GM19395 (cell line): ENCODE data around the gene NVL.

ENCODE experiments used
- ATAC-seq: cut with Tn5 transposase; IDR thresholded peaks from one replicate; pipeline ENCODE4 v1.9.1; 2021; ENCODE audit warnings: mild to moderate bottlenecking, moderate library complexity; ENCODE audit not compliant: unreplicated experiment

NVL gene

GRCh38 chr1:224201383-224201782 is 128.6 kb downstream of the NVL start:
- ATAC-seq: no peak

DNA sequence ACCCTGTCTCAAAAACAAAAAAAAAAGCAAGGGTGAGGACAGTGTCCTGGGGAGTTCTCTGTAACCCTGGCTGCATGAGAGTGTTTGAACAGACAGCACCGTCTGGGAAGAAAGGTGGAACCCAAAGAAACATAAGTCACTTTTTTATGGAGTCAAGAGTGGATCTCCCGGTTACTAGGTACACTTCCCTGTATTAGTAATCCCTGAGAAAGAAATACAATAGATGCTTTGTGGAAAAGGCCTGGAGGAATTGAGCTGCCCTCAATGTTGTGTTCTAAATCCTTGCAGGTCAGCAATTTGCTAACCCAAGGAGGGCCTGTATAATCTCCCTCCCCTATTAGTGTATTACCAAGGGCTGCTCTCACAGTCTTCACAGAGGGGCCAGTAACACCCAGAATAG is 130.3 kb downstream of the NVL start:
- no peak for ATAC-seq

DNA sequence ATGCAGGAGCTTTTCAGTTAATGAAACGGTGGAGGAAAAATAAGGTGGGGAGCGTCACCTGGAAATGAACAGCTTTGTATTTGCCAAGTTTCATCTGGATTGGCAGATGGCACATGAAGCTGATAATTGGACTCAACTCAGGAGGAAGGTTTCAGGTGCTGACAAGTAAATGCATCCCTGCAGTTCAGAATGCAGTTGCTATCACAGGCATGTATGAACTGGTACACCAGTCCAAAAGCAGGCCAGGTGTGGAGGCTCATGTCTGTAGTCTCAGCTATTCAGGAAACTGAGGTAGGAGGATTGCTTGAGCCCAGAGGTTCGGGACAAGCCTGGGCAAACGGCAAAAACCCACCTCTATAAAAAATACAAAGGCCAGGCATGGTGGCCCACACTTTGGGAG is 131.4 kb downstream of the NVL start:
- ATAC-seq: no peak

DNA sequence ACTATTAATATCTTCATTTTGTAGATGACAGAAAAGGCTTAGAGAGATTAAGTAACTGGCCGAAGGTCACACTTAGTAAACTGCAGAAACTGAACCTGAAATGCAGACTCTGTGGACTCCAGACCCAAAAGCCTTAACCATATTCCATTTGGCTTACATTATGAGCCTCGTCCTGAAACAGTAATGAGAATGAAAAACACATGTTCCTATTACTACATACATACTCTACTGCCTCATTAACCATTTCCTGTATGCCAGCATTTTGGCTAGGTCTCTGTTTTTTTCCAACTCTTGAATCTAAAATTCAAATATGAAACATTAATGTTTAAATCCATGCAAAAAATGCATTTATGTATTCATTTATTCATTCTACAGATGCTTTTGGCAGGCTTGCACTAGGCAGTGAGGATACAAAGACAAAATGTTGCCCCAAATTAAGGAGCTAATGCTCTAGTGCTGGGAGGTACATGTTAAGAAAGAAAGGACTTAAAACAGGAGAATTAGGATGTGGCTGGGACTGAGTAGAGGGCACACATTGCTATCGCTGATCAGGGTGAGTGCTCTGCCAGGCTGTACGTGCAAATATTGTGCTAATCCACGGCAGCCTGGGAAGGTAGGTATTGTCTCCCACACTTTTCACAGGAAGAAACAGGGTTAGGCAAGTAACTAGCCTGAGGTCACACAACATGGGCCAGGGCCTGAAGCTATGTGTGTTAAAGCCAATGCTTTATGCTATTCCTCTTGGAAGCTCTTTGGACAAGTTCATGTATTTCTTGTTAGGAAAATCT is 133.0 kb downstream of the NVL start:
- no peak for ATAC-seq

- ATAC-seq: no peak
Measured at GRCh38 chr1:224193319-224193966, 136.5 kb downstream of the NVL start.

GRCh38 chr1:224192082-224192788 is 137.7 kb downstream of the NVL start:
- no peak for ATAC-seq

DNA sequence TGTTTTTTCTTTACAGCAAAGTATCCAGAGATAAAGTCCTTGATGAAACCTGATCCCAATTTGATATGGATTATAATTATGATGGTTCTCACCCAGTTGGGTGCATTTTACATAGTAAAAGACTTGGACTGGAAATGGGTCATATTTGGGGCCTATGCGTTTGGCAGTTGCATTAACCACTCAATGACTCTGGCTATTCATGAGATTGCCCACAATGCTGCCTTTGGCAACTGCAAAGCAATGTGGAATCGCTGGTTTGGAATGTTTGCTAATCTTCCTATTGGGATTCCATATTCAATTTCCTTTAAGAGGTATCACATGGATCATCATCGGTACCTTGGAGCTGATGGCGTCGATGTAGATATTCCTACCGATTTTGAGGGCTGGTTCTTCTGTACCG is 140.4 kb downstream of the NVL start:
- no peak for ATAC-seq

- ATAC-seq: no peak
Measured at GRCh38 chr1:224188286-224188685, 141.7 kb downstream of the NVL start.

DNA sequence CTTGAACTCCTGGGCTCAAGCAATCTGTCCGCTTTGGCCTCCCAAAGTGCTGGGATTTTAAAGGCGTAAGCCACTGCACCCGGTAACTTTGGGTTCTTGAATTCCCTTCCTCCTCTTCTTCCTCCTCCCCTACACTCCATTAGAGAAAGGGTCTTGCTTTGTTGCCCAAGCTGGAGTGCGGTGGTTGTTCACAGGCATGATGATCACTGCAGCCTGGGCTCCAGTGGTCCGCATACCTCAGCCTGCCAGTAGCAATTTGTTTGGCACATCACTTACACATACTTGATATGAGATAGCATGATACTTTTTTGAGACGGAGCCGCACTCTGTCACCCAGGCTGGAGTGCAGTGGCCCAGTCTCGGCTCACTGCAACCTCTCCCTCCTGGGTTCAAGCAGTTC is 144.8 kb downstream of the NVL start:
- no peak for ATAC-seq

DNA sequence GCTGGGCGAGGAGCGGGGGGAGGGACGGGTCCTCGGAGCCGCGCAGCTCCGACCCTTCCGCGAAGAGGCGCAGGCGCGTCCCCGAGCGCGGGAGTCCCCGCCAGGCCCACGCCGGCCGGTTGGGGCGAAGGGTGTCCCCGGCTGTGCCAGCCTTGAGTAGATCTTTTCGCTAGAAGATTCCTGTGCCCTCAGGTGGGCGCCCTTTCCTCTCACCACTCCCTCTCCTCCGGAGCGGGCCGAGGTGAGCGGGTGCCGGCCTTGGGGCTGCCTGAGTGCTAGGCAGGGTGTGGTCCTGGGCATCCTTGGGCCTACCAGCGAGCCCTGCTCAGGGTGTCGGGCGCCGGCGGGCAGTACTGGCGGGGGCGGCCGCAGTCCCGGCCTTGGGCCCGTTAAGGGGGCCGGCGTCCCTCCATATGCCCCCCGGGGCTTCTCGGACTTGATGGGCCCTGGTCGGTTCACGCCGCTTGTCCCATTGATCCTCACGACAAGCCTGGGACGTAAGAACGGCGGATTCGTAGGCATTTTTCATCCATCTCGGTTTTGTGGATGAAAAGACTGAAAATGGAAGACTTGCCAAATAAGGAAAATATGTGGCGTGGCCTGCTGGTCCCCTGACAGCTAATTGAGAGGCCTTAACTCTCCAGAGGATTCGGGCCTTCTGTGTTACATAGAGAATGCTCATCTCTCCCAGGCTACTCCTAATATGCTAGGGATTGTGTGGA is 146.2 kb downstream of the NVL start:
- peak; percentile 48 for ATAC-seq

GRCh38 chr1:224182866-224183590 is 146.9 kb downstream of the NVL start, which contains the start of gene DEGS1:
Gene DEGS1 (plus strand): TSS chr1:224183240. CDS start chr1:224183337, 97 bp downstream.
- peak; percentile 75 for ATAC-seq

- peak; percentile 59 for ATAC-seq
Measured at GRCh38 chr1:224182057-224182865, 147.7 kb downstream of the NVL start.

DNA sequence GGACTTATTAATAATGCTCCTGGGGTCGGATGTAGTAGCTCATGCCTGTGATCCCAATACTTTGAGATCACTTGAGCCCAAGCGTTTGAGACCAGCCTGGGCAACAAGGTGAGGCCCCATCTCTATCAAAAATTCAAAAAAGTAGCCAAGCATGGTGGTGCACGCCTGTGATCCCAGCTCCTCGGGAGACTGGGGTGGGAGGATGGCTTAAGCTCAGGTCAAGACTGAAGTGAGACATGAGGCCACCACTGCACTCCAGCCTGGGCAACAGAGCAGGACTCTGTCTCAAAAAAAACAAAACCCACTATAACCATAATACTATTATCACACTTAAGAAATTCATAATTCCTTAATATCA is 148.5 kb downstream of the NVL start:
- no peak for ATAC-seq

- no peak for ATAC-seq
Measured at GRCh38 chr1:224180783-224181452, 149.1 kb downstream of the NVL start.

- ATAC-seq: no peak
Measured at GRCh38 chr1:224178894-224179293, 151.1 kb downstream of the NVL start.

GRCh38 chr1:224177356-224177999 is 152.5 kb downstream of the NVL start:
- no peak for ATAC-seq
